MV-4-11 (cell line): ENCODE measurements around the gene PSMB2.

Experiments used
- DNase-seq: peaks from one replicate; lab custom pipeline; 2025; lab: John Stamatoyannopoulos, UW

PSMB2 gene

DNA sequence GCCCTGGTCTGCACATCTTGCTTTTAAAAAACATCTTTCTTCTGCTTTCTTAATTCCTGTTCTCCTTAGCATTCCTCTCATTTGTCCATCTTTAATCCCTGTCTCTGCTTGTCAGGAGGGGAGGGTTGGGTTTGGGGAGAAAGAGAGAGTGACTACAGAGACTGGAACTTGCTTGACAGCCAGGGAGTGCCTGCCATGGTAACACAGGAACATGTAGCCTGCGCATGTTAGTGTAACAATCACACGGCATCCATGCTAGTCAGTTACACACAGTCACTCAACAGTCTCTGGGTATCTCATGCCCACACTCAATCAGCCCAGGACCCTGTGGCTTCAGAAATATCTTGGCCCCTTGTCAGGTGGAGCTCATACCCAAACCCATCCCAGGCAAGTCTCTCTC, 69.0 kb downstream of the PSMB2 start:
- DNase-seq, result no peak

- DNase-seq, result no peak
These were observed 70.1 kb downstream of the PSMB2 start for GRCh38 chr1:35571263-35571662.

GRCh38 chr1:35570589-35571137, 70.7 kb downstream of the PSMB2 start:
- no peak for DNase-seq

GRCh38 chr1:35569936-35570335, 71.4 kb downstream of the PSMB2 start:
- DNase-seq, result no peak

GRCh38 chr1:35568975-35569395, 72.3 kb downstream of the PSMB2 start:
- DNase-seq, result peak; percentile 52

GRCh38 chr1:35567947-35568558, 73.3 kb downstream of the PSMB2 start:
- DNase-seq, result no peak

GRCh38 chr1:35565742-35566133, 75.6 kb downstream of the PSMB2 start:
- no peak for DNase-seq

DNA sequence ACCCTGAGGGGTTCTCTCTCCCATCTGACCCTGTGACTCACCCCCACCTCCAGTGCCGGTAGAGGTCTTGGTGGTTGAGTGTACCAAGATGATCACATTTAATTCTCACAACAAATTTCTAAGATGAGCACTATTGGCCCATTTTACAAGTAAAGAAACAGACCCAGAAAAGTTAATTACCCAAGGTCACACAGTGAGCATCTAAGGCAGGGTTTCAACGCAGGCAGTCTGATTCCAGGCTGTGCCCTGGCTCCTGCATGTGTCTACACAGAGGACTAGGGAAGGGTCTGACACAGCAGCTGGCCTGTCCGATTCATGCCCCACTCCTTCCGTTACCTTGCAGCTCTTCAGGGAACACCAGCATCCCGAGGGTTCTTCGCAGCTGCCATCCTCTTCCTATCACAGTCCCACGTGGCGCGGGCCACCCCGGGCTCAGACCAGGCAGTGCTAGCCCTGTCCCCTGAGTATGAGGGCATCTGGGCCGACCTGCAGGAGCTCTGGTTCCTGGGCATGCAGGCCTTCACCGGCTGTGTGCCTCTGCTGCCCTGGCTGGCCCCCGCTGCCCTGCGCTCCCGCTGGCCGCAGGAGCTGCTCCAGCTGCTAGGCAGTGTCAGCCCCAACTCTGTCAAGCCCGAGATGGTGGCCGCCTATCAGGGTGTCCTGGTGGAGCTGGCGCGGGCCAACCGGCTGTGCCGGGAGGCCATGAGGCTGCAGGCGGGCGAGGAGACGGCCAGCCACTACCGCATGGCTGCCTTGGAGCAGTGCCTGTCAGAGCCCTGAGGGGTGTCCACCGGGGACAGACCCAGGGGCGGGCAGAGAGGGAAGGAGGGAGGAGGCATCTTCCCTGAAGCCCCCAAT, 76.2 kb downstream of the PSMB2 start:
- no peak for DNase-seq

DNA sequence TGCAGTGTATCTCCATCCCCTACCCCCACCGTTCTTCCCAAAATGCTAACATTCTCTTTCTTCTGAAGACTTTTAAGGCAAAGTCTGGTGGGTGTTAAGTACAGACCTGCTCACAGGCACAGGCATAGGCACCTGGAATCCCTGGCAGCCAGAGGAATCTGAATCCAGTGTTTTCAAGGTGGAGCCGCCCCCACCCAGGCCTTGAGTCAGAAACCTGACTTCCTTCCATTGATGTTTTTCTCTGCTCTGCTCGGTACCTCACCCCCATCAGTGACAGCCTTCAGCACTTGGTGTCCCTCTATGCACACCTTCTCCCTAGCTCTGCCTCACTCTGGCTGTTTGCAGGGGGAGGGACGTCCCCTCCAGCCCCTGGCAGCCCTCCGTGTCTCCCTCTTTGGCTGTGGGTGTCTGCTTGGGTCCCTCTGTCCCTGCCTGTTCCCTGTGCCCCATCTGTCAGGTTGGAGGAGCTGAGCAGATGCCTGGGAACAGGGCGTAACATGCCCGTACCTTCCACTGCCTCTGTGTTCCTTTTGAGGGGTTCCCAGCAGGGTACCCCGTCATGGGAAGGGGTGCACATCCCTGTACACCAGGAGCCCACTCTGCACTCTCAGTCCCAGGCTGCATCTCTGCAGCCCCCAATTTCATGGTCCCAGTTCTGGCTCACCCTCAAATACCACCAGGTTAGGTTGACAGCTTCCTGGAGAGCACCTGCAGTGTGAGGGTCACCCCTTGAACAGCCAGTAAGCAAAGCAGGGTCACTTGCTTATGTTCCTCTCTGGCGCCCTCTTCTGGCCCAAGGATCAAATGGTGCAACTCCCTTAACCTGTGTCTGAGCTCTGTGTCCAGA, 77.1 kb downstream of the PSMB2 start:
- DNase-seq, result peak; percentile 61

- DNase-seq, result no peak
These were observed 78.2 kb downstream of the PSMB2 start for GRCh38 chr1:35563166-35563565.

GRCh38 chr1:35561972-35562680, 79.2 kb downstream of the PSMB2 start:
- no peak for DNase-seq

GRCh38 chr1:35561297-35561971, 79.9 kb downstream of the PSMB2 start:
- DNase-seq, result no peak

GRCh38 chr1:35560256-35561225, 80.8 kb downstream of the PSMB2 start:
- no peak for DNase-seq

GRCh38 chr1:35559317-35559944, 81.9 kb downstream of the PSMB2 start:
- DNase-seq, result no peak

GRCh38 chr1:35558374-35559316, 82.7 kb downstream of the PSMB2 start:
- no peak for DNase-seq

DNA sequence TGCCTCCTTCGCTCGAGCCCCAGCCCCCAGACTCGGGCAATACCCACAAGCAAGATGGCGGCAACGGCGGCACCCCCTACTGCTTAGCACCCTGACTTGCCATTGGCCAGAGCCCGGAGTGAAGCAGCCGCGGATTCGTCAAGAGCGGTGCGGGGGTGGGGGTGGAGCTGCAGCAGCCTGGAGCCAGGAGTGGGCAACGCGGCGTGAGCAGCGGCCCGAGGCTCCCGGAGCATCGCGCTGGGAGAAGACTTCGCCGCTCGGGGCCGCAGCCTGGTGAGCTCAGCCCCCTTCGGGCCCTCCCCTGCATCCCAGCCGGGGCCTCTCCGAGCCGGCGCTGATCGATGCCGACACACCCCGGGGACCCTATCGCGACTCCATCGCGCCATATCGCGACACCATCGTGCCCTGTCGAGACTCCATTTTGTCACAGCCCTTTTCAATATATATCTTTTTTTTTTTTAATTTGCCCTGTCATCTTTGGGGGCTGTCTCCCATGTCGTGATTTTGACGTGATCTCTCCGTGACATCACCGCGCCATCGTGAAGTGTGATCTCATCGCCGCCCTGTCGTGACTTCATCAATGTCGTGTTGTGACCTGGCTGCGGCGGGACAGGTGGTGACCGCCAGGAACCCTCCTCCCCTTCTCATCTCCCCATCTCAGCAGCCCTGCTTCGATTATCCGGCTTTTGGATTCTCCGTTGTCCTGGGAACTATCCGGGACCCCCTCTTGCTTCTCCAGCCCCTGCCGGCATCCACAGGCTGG, 83.5 kb downstream of the PSMB2 start, which contains the start of gene NCDN:
Gene NCDN (plus strand): TSS at position 189 of the 763 bp plus-strand sequence. CDS start 392 bp downstream, at position 581.
- peak; percentile 91 for DNase-seq

DNA sequence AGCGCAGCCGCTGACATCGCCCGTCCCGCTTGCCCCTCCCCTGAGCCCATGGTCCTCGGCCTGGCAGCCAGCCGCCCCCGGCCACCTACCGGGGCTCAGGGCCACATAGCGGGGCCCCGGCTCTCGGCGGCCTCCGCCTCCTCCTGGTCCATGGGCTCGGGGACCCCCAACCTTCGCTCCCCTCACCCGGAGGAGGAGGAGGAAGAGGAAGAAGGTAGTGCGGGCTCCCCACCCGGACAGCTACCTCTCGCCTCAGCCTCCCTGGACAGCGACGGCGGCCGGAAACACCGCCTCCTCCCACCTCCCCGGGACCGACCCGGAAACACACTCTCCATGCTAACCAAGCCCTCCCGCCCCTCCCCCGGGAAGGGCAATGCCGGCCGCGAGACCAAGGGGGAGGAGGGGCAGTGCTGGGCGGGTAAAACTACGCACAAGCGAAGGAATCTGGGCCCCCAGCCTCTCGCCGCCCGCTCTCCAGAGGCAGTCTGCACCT, 84.2 kb downstream of the PSMB2 start, which contains the start of gene KIAA0319L:
Gene KIAA0319L (minus strand): TSS at position 286 of the 493 bp plus-strand sequence. CDS start 2,912 bp downstream, outside the sequence.
- DNase-seq, result peak; percentile 76
